Measurements from ENCODE around the gene PTGER3.
A peak's percentile ranks its signal among the peaks of the same experiment; 100 is the strongest.
"Not testable (repeated sequence)": the region's sequence is repeated elsewhere in the genome, so short reads cannot be mapped to it uniquely, and the experiment has no call there.

Gene PTGER3

GRCh38 chr1:71001624-71002023 lies 46.0 kb downstream of the PTGER3 start:
- DNase-seq = peak; percentile 11

DNA sequence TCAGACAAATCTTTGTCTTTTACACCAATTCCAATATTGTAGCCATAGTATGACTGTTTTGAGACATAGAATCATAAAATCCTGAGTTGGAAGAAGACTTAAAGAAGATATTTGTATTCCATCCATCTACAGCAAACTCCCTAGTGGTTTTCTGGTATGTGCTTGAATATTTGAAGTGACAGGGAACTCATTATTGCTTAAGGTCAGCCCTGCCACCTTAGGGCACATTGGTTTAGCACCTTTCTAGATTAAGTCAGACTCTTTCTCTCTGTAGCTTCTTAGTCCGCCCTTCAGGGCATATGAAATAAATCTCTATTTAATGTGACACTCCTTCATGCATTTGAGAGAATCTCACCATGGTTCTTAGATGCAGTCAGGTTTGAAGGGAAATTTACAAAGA lies 49.8 kb downstream of the PTGER3 start:
- DNase-seq = no peak

DNA sequence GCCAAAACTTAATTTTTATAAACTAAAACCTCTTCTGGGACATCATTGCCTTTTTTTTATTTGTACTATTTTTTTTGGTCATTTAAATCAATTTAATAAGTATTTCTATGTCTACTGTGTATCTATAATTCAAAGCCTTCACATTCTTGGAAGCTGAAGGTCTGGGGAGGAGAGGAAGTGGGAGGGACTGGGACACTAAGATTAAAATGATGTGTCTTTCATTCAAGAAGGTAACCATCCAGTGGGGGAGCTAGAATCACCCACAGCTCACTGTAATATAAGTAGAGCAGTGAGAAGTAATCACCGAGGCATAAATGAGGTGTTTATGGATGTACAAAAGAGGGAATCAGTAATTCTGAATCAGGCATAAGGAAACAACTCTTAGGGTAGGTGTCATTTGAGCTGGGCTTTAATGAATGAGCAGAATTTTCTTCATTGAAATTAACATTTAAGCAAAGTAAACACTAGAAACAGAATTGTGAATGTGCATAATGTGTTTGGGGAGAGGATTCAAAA lies 52.8 kb downstream of the PTGER3 start:
- DNase-seq = no peak

- DNase-seq = no peak
These were observed 53.8 kb downstream of the PTGER3 start for GRCh38 chr1:70993798-70994197.

DNA sequence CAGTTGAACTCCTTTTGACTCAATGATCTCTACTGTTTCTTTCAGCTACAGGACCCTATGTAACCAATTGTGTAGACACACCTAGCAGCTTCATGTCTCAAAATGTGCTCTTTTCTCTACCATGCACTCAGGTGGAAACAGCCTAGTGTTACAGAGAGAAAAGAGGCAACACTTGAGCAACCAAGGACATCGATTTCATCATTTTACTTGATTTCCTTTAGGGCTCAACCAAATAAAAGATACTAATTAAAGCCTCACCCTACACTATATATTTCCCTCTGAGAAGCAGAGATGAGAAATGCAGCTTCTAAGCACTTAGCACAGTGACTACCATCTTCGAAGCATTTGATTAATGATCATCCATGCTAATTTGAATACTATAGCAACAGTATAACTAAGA lies 55.1 kb downstream of the PTGER3 start:
- no peak for DNase-seq

DNA sequence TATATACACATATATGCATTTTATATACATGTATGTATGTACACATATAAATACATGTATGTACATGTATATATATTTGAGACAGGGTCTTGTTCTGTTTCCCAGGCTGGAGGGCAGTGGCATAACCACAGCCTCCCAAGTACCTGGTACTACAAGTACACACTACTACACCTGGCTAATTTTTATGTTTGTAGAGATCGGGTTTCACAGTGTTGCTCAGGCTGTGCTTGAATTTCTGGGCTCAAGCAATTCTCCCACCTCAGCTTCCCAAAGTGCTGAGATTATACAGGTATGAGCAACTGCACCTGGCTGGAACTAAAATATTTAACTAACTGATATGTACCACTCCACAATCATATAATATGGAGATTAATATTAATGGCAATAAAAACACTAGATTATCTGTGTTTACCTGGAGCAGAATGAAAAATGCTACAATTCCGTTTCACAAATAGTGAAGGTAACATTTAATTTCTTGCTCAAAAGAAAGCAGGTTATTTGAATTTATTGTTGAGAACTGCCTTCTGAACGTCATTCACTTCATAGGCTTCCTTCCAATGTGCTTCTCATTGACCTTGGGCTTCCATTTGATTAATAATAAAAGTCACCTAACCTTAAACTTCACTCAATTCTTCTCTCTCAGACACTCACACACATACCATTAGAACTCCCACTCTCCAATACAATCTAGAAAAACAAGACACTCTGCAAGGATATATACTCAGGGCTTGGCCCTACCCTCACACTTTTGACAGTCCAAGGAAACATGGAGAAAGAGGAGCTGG lies 57.0 kb downstream of the PTGER3 start:
- DNase-seq = no peak

DNA sequence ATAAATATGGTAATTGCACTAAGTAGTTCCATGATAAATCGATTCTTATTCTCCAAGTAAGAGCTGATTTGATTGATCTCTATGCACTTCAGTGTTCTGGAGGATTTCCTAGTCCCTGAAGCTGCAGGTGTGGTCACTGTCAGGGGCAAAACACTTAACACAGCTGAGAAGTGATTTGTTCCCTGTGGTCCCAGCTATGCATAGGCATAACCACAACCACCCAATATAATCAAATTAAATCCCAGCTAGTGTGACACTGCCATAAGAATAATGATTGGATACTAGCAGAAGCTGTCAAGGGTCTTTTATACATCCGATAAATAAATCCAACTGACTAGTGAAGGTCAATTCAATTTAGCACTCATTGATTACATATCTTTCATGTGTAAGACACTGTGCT lies 60.1 kb downstream of the PTGER3 start:
- DNase-seq = no peak

- not testable (repeated sequence) for DNase-seq
These were observed 61.8 kb downstream of the PTGER3 start for GRCh38 chr1:70985776-70986225.

DNA sequence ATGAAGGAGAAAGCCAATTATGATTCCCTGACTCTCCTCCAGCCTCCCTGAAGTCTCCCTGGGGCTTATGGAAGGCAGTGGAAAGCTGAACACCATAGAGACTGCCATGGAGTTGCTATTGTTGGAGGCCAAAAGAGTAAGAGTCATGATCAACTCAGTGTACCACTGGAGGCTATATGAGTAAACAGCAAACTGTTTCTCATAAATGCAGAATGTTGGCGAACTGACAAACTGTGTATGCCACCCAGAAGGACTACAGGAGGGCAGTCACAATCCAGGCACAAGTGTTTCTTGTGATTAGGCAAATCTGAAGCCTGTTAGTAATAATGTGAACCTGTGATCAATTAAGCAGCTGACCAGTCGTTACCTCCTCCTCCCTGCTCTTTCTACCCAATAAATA lies 62.3 kb downstream of the PTGER3 start:
- DNase-seq = not testable (repeated sequence)

DNA sequence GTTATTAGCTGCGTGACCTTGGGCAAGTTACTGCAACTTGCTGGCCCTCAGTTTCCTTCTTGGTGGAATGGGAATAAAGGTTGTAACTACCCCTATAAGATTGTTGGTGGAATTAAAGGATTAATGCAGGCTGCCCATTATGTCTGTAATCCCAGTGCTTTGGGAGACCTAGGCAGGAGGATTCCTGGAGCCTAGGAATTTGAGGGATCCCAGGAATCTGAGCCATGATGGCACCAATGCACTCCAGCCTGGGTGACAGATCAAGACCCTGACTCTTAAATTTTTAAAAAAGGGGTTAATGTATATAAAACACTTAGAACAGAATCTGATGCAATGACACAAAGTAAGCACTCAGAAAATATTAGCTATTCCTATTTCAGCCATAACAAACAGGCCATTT lies 67.3 kb downstream of the PTGER3 start:
- no peak for DNase-seq

- peak; percentile 78 for DNase-seq
These were observed 67.7 kb downstream of the PTGER3 start for GRCh38 chr1:70979881-70980280.

DNA sequence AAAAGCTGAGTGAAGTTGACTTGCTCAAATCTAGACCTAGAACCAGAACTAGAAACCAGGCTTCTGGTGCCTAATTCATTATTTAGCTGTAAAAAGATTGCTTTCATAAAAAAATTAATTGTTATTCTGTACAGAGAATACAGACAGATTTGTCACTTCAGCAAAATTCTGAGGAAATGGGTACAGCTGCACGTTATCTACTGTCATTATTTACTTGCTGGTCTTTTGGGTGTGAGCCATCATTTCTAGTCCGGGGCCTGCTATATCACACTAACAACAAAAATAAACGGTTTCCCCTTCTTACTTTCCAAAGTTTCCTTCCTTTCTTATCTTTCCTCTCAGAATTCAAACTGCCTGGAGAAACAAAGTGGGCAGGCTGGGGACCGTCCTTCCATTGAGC lies 68.3 kb downstream of the PTGER3 start:
- no peak for DNase-seq

- DNase-seq = peak; percentile 77
These were observed 69.0 kb downstream of the PTGER3 start for GRCh38 chr1:70978623-70979022.

DNA sequence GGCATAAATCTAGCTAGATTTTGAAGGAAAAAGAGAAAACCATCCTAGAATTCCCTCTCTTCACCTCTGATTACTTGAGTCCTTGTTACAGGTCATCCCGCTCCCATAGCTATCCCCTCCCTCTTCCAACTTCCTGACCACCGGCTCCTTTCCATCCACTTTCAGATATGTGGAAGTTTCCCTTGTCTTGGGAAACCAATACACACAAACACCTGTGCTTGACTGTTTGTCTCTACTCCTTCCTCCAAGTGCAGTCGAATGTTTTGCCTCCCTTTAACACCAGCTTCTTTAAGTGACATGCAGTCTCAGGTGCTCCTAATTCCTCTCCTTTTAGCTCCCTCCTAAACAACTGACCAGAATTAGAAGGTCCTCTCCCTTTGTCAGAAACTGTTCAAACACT lies 70.0 kb downstream of the PTGER3 start:
- no peak for DNase-seq

GRCh38 chr1:70977041-70977440 lies 70.6 kb downstream of the PTGER3 start:
- DNase-seq = no peak

DNA sequence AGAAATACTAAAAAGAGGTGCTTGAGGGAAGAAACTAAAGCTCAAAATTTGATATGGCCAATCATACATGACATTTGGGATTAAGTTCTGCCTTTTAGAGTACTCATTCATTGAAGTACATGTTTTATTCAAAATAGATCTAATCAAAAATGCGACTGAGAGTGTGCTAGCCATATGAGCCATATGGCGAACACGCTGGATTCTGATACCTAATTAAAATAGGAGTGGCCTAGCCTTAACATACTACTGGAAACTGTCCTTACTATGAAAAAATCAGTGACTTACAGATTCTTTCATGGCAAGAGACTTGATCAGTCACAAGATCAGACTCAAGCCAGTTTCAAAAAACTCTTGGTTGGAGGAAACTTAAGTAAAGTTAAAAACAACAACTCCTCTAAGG lies 73.9 kb downstream of the PTGER3 start:
- no peak for DNase-seq

DNA sequence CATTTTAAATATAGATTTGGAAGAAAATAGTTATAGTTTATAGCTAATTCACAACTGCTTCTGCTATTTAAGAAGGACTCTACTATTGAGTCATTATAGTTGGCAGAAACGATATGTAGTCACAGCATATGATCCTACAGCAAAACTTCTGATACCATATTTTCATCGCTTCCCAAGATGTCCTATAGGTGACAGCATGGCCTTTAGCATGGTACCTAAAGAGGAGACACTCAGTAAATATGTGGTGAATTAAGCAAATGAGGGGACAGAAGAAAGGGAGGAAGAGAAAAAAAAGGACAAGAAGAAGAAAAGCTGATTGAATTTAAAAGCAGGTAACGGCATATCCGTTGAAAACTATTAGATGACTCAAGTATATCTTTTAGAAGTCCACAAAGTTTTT lies 77.2 kb downstream of the PTGER3 start:
- DNase-seq = no peak

DNA sequence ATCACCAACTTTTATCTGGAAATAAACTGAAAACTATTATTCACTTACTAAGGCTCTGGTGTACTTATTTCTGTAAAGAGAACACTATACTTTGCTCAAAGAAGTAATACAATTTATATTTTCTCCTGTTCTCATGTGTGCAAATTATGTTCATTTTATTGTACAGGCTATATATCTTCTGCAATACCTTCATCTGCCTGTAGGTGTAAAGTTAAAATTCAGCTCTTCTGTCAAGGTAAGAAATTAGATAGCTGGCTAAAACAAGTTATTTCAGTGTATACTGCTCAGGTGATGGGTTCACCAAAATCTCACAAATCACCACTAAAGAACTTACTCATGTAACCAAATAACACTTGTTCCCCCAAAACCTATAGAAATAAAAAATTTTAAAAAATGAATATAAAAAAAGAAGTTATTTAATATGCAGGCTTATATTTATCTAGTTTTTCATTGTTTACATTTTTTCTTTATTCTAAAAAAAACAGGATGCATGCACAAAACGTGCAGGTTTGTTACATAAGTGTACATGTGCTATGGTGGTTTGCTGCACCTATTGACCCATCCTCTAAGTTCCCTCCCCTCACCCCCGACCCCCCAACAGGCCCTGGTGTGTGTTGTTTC lies 81.5 kb downstream of the PTGER3 start:
- no peak for DNase-seq

GRCh38 chr1:70963374-70963773 lies 84.2 kb downstream of the PTGER3 start:
- no peak for DNase-seq

GRCh38 chr1:70961374-70961975 lies 86.1 kb downstream of the PTGER3 start:
- no peak for DNase-seq

DNA sequence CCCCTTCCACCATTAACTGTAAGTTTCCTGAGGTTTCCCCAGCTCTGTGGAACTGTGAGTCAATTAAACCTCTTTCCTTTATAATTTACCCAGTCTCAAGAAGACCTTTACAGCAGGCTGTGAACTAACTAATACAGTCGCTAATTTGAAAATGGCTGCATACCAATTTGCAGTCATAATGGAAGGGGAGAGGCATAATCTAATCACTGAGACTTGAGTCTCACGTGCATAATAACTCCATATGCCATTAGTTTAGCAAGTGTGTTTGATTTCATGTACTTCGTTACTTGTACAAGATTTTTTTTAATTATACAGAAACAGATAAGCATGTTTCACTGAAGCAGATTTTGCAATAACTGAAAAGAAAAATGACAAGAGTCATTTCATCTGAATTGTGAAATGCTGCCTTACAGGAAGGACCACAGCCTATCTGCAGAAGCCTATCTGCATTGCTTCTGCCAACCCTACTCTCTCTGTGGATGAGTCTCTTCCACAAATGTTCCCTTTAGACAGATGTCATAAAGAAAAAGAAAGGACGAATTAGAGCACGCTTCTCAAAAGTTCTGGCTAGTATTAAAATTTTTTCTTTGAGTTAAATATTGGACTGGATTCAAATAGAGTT lies 99.1 kb downstream of the PTGER3 start:
- peak; percentile 19 for DNase-seq

DNA sequence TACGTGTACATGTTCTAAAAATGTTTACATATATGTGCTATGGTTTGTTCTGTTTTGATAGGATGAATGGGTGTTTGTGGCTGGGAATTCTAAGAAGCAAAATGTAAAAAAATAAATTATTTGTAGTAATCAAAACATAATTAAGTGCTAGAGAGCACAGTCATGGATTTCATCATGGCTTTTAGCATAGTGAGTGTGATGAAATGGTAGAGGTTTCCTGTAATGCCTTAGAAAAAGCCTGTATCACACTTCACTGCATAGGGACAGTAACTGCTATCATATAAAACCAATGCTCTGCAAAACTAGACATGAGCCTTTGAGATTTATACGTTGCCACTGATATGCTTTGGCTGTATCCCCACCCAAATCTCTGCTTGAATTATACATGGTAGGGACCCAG lies 99.8 kb downstream of the PTGER3 start:
- no peak for DNase-seq

- DNase-seq = no peak
These were observed 101.9 kb downstream of the PTGER3 start for GRCh38 chr1:70945676-70946075.

DNA sequence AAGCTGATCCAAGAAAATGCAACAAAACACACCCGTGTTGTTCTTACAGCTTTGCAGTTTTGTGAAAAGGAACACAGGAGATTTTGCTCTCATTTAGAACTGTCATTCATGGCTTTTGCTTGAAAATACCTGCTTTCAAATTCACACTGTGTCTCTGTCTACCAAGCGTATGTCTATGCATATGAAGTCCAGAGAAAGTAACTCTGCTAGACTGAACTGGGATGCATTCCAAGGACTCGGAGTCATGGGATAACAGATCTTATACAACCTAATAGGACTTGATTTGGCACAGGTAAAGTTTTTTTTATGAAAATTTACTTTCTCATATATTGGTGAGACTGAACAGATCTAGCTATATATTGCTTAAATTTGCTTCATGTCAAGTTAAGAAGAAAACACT lies 102.4 kb downstream of the PTGER3 start:
- DNase-seq = no peak

All from inflammatory macrophage treated with lipopolysaccharide for 4 hours (primary cell).